T-helper 9 cell (primary cell): ENCODE results near the gene IL18R1.

ENCODE experiments used
- DNase-seq: peaks from one replicate; pipeline ENCODE4 v3.0.0-alpha.2; 2020

IL18R1 gene

DNA sequence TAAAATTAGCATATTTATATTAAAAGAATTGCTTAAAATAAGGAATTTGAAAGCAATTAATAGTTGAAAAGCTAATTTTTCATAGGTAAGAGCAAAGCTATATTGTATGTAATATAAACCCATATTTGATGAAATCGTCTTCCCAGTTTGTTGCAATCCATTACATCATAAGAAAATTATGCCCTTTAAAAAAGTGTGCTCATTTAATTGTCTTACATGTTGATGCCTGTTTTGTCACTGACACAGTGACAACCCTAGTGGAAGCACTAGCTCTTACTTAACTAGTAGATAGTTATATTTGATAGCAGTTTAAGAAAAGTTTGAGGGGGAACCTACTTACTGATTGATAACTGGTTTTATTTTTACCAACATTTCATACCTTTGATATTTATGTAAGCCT is 37.3 kb downstream of the IL18R1 start:
- DNase-seq = no peak

- no peak for DNase-seq
These were observed 40.4 kb downstream of the IL18R1 start for GRCh38 chr2:102396012-102396411.

GRCh38 chr2:102397209-102397608 is 41.6 kb downstream of the IL18R1 start:
- DNase-seq = no peak

DNA sequence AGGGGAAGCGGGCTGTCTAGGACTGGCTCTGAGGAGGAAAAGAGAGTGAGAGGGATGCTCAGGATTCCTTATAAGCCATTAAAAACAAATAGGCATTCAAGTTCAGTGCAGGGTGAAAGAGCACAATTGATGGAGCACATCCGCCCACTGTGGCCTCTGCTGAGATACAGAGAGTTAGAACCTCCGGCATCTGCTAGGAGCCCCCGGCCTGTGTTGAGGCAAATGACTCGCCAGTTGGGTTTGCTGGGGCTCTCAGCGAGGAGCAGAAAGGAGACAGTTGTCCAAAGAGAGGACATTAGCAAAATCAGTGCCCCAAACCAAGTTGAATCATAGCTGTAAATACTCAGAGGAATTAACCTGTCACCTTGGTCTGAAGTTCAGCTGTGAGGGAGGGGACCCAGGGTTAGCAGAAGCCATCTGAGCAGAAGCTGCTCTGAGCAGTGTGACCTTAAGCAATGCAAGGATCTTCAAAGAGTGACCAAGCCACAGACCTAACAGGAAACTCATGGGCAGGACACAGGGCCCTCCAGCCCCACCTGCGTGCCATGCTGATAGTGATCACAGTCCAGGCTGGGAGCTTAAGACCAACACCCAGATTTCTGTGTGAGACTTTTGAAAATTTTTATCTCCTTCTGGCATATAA is 44.0 kb downstream of the IL18R1 start:
- DNase-seq = no peak

DNA sequence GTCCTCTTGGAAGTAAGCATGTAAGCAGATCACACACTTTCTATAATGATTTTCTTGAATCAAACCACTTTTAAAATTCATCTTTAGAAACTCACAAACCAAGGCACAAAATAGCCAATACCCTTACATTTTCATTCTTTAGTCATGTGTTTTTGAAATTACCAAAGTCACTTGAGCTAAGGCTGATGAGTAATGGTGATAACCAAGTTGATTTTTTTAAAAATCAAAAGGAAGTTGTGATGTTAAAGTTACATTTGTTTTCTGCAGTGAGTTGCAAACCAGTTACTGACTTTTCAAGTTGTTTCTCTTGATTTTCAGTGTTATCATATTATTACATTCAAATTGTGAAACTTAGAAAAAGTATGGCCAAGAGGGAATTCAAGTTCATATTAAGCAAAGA is 45.9 kb downstream of the IL18R1 start:
- no peak for DNase-seq

GRCh38 chr2:102401865-102402264 is 46.3 kb downstream of the IL18R1 start:
- DNase-seq = no peak

GRCh38 chr2:102410952-102411351 is 55.4 kb downstream of the IL18R1 start:
- no peak for DNase-seq

GRCh38 chr2:102412199-102412598 is 56.6 kb downstream of the IL18R1 start:
- DNase-seq = no peak

GRCh38 chr2:102417946-102418345 is 62.4 kb downstream of the IL18R1 start:
- DNase-seq = no peak

DNA sequence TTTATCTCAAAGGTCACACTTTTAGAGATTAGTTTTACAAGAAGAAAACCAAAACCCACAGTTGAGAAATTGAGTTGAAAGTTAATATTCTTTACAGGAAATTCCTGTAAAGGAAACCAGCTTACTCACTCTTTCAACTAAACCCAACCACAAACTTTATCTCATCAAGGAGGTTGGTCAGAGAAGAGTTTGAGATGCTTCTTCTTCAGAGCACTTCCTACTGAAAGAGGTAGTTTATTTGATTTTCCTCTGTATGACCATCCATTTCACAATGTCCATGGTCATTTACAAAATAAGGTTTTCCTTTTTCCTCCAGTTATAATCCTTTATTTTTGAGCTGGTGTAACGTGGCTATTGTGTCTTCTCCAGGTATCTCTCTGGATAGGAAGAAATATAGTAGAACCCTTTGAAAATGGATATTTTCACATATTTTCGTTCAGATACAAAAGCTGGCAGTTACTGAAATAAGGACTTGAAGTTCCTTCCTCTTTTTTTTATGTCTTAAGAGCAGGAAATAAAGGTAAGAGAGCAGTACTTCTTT is 62.9 kb downstream of the IL18R1 start:
- no peak for DNase-seq

- DNase-seq = no peak
These were observed 64.7 kb downstream of the IL18R1 start for GRCh38 chr2:102420290-102420689.

DNA sequence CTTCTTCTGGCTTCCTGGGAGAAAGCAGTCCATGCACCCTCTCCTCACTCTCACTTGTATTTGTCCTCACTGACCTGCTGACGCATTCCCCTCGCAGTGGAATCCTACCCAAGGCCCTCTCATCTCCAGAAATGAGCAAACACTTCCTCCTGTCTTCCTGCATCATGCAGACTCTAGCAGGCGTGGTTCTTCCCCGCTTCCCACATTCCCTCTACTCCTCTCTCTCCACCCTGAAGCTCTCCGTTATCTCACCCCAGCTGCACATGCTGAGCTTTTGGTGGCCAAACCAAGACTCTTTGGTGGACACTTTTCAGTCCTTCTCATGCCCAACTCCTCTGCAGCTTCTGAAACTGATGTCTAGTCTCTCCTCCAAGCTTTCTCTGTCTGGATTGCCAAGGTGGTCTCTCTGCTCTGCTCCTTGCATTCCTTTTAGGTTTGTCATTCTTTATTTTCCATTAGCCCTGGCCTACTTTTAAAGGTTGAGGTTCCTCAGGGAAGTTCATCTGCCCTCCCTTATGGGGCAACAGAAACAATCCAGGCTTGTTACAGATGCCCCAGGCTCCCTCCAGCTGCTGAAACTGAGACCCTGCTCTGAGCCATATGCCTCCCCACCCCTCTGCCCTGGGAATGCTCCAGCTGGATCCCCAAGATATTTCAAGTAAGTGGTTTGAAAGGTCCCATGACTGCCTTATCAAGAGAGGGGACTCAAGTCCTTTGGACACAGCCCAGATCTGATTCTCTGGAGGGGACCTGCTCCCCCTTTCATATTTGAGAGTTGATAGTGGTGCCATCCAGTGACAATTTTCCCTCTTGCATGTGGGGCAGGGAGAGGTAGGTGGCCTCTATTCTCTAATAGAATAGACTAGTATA is 66.5 kb downstream of the IL18R1 start:
- no peak for DNase-seq

DNA sequence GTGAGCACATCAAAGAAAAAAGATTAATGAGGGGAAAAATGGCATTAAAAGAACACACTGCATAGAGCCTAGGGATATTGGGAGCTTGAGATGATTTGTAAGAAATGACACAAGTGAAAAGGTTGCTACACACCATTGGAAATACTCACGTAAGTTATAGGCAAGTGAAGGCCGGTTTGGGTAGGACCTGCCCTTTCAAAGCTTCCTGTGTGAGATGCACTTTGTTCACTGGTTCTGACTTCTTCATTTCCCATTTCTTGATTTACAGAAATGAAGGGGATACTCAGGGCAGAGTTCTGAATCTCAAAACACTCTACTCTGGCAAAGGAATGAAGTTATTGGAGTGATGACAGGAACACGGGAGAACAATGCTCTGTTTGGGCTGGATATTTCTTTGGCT is 67.3 kb downstream of the IL18R1 start, which contains the start of gene IL18RAP:
Gene IL18RAP (plus strand): TSS at position 251 of the 400 bp plus-strand sequence. CDS start 118 bp downstream, at position 369.
- no peak for DNase-seq

DNA sequence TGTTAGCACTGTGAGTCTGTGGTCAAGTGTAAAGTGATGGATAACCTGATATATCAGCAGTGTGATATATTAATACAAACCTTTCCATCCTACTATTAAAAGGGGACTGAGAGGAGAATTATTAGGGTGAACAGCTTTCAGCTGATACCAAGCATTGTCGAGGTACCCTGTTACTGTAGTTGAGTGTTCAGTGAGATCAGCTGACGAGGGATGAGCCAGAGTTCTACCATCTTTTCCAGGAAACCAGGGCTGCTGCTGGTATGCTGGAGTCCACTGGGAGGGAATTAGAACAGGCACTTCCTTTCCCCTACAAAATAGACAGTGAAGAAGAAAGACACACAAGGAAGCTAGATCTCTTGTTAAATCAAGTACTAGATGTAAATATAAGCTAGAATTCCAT is 67.8 kb downstream of the IL18R1 start:
- no peak for DNase-seq

GRCh38 chr2:102424754-102425153 is 69.2 kb downstream of the IL18R1 start:
- DNase-seq = no peak

DNA sequence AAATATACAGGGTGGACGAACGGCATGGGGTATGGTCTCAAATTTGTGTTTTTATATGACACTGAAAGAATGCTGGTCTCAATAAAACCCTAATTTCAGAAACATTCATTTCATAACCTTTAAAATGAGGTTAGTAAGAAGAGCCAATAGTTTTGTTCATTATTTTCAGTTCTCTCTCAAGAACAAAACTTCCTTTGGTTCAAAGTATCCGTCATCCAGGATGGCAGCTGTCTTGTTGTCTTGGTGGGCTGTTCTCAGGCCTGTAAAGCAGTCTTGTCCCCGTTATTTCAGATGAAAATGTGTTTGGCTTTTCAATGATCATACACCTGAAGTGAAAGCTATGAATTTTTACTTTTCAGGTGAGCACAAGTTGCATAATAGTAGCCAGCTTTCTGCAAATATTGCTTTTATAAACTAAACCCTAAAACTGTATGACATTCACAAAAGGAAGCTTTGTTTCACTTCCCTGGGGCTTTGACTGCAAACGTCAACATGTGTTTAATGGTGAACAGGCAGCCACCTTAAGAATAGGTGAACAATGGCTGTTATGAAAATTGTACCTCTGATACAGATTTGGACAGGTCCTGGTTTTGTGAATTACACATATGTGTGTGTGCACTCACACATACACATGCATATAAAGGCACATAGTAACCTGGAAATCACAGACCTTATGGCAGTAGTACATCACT is 70.0 kb downstream of the IL18R1 start:
- no peak for DNase-seq

DNA sequence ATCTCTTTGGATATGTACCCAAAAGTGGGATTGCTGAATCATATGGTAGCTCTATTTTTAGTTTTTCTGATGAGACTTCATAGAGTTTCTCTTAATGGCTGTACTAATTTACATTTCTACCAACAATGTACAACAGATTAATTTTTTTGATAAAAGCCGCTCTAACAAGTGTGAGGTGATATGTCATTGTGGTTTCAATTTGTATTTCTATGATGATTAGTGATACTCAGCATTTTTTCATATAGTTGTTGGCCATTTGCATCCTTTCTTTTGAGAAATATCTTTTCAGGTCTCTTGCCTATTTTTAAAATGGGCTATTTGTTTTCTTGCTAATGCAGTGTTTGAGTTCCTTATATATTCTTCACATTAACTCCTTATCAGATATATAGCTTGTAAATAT is 71.7 kb downstream of the IL18R1 start:
- no peak for DNase-seq

- no peak for DNase-seq
These were observed 73.0 kb downstream of the IL18R1 start for GRCh38 chr2:102428573-102428972.

DNA sequence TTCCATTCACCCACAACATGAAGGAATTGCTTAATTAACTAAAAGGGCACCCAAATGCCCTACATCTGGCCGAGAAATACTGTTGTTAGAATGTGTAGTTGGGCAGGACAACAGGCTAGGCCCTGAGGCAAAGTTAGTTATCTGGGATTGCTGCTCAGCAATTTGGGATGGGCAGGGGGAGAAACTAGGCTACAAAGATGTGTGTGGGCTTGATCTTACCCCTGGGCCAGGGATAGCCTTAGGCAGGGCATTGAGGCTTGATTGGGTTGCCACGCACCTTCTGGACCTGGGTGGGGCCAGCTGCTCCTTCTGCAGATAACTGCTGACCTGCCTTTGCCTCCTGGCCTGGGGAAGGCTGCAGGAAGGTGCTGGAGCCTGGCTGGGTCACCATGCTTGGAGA is 76.8 kb downstream of the IL18R1 start:
- DNase-seq = no peak

DNA sequence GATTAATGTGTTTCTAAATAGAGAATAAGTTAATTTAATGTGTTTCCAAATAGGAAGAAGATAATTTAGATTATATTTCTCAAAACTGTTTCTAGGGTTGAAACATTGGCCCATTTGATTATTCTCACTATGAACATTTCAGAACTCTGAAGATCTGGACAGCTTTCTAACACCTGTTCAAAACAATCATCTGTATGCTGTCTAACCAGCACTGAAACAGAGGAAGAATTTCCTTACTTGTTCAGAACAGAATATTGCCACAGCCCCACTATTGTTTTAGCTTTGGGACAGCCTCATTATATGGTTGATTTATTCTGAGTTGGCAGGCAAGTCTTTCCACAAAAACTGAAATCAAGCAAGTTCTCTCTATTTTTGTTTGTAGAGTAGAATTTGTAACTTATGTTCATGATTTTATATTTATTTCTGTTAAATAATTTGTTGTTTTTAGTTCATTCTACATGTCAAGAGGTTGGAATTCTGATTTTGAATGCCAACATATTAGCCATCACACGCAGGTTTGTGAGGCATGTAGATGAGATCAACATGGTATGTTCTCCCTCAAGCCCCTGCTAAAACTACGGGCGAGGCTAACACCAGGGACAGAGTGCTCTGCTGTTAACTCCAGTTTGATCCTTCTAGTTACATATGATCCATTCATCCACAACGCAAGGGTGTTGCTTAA is 78.5 kb downstream of the IL18R1 start:
- DNase-seq = no peak

DNA sequence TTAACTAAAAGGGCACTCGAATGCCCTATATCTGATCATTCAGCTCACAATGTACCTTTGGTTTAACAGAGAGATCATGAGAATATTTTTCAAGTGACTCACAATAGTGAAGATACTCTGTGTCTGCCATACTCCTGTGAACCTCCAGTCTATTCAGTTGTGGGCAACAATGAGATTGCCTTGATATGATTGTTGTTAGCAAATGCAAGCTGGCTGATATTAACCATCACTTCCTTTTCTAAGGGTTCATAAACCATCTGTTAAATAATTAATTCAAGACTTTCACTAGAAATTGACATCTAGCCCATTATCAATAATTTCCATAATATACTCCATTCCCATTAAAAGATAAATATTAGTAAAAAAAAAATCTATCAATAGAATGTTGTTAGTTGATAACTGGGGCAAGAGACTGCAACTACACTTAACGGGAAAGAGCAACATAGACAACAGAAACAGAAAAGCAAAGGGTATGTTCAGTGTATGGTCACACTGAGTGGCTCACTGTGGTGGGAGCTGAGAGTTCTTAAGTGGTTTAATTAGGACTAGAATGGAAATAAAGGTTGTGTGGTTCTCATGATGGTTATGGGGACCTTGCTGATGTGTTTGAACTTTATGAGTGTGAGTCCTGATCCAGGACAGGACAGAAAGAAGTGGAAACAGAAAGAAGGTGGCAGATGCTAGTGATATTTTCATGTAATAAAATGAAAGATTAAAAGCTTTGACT is 79.2 kb downstream of the IL18R1 start:
- no peak for DNase-seq

DNA sequence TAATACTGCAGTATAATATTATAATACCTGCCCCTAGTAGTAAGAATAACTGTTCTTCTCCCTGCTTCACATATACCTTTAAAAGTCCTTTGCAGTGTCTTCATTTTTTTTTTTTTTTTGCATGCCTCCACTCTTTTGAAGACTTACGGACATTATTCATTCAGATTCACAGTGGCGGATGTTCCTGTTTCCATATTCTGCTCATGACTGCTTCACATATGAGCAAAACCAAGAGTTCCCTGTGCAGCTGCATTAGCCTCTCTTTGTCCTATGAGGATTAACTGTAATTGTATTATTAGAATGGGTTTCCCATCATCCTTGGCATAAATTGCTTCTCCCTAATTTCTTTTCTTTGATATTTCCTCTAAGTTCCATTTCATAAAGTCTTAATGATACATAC is 80.1 kb downstream of the IL18R1 start:
- DNase-seq = no peak
